8988T (cell line): ENCODE results near the gene KHNYN.
"Not testable (repeated sequence)": the region's sequence is repeated elsewhere in the genome, so short reads cannot be mapped to it uniquely, and the experiment has no call there.

ENCODE experiments used
- DNase-seq: peaks from one replicate; pipeline ENCODE4 v3.0.0; 2011

KHNYN gene

DNA sequence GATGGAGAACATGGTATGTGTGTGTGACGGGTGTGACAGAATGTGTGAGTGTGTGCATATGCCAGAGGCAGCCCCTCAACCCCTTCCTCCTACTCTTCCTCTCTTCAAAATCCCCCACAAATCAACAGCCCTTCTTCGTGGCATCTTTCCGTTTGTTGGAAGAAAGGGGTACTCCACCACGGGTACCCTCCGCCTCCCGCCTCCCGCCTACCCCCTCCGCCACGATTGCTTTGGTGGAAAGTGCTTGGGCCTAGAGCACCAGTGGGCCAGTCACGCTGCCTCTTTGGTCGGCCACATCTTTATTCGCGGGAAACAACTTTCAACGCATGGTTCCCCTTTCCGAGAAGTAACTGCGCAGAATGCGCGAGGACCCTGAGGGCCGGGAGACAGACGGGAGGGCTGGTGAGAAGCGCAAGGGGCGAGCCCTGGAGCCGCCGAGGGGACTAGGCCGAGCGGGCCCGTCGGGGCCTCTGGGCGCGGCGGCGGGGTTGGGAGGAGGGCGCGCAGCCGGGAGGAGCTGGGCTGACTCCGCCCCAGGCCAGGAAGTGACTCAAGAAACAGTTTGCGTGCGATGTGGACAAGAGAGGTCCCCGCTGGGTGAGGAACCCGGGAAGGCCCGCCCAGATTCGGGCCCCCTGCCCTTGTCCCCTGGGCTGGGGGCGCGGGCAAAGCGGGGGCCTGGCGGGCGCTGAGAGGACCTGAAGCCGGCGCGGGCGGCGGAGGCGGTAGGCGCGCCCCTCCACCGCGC lies at the start of gene KHNYN, which contains the start of gene CBLN3:
Gene KHNYN, plus strand, starts transcription at position 560 of the 748 bp plus-strand sequence. CDS start 777 bp downstream, outside the sequence.
Gene CBLN3, minus strand, starts transcription at position 274 of the 748 bp plus-strand sequence. CDS start 614 bp downstream, outside the sequence.
- DNase-seq: peak; percentile 93

DNA sequence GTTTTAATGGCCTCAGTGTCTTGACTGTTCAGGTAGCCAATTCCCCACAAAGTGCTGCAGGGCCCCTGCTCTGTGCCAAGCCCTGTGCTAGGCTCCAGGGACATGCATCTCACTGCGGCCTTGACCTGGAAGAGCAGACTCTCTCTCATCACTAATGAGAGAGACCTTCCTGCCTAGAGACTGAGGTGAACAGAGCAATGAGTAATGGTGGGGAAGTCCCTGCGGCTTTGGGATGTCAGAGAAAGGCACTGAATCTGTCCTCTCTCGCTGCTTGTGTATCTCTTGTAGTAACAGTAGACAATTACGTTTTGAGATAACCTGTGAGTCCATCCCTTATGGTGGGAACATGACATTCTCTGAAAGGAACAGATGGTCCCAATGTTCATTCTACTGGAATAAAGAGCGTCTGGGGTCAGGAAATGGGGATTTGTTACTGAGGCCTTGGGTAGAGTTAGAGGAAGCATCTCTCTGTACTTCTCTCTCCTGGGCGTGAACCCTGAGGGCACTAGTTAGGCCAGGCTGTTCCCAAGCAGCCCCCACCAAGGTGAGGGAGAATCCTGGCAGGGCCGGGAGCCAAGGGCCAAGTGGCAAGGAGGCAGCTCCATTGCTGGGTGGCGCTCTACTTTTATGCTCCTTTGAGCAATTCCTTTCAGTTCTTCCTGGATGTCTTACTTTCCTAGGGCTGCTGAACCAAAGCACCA lies 48.2 kb upstream of the KHNYN start:
- no peak for DNase-seq

DNA sequence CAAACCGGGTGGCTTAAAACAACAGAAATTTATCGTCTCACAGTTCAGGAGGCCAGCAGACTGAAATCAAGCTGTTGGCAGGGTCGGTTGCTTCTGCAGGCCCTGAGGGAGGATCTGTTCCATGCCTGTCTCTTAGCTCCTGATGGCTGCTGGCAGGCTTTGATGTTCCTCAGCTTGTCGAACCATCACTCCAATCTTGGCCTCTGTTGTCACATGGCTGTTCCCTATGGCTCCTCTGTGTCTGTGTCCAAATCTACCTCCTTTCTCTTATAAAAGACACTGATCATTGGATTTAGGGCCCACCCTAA lies 47.7 kb upstream of the KHNYN start:
- DNase-seq: no peak

GRCh38 chr14:24384169-24384568 lies 45.6 kb upstream of the KHNYN start:
- no peak for DNase-seq

DNA sequence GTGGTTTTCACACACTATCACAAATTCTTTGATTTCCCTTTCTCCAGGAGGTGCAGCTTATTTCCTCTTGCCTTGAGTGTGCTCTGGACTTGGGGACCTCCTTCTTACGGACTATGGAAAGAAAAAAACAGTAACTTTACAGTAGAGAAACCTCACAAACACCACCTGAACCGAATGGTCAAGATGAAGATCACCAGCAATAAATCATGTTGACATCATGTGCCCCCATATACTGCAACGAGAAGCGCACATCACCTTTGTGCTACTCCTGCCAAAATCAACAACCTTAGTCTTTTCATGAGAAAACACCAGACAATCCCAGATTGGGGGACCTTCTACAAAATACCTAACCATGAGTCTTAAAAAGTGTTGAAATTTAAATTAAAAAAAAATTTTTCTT lies 44.2 kb upstream of the KHNYN start:
- no peak for DNase-seq

DNA sequence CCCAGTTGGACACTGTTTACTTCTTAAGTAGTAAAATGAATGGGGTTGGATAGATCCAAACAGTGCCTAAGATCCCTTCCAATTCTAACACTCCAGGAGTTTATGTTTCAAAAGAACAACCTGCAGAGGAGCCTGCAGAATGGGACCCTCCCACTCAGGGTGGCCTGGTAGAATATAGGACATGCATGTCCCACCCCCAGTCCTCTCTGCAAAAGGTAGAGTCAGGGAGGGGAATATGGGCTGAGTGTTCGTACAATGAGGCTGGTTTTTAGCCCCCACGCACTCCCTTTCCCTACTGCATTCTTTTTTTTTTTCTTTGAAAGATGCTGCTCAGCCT lies 42.8 kb upstream of the KHNYN start:
- no peak for DNase-seq

DNA sequence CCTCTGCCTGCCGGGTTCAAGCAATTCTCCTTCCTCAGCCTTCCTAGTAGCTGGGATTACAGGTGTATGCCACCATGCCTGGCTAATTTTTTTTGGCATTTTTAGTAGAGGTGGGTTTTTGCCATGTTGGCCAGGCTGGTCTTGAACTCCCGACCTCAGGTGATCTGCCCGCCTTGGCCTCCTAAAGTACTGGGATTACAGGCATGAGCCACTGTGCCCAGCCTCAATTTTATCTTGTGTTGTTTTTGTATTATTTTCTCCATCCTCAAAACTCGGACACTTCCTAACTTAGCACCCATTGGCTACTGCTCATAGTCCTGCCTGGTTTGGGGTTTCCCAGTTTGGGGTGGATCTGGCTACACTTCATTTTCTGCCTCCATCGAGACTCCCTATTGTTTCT lies 42.2 kb upstream of the KHNYN start:
- not testable (repeated sequence) for DNase-seq

DNA sequence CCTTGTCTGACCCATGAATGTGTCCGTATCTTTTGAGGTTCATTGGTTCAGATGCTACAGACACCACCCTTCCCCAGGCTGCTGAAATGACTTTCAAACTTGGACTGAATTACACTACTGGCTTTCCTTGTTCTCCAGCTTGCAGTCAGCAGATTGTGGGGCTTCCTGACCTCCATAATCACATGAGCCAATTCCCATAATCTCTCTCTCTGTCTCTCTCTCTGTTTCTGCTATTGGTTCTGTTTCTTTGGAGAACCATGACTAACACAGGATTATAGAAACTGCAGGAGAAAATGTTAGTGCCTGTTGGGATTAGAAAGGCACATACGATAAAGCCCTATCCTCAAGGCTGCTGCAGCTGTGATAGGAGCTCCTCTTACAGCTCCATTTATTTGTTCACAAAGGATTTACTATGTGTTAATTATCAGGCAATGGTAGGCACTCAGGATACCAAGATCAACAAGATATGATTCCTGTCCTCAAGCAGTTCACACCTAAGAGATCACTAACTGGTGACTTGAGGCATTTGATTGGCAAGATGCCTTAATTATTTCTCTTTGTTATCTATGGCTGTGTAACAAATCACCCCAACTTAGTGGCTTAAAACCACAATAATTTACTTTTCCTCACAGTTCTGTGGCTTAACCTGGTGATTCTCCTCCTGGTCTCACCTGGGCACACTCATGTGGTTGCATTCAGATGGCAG lies 41.1 kb upstream of the KHNYN start:
- DNase-seq: no peak

- DNase-seq: no peak
Measured at GRCh38 chr14:24389226-24389848, 40.4 kb upstream of the KHNYN start.

GRCh38 chr14:24390701-24391468 lies 38.9 kb upstream of the KHNYN start:
- no peak for DNase-seq

DNA sequence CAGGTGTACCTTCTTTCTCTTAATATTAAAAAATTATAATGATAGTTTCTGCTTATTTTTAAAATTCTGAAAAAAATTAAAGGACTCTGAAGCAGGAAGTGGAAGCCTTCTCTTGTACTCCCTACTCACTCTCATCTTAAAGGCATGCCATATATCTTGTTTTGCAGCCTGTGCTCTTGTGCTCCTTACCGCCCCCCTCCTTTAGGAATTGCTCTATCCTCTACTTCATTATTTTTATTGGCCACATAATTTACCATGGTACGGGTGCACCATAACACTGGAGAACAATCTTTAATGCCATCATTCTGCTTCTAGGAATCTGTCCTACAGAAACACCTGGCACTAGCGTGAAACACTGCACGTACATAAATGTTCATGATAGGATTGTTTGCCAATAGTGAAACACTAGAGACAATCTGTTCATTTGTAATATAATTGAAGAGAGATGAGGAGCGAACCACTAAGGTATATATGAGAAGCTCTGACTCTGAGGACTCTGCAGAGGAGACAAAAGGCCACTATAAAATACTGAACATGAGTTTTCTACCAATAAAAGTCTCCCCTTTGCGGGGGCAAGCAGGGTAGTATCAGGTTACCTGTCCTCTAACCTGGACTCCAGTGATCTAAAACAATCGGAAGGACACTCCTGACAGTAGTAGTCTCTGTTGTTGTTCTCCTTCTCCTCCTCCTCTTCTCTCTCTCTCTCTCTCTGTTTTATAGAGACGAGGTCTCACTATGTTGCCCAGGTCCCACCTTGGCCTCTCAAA lies 37.2 kb upstream of the KHNYN start:
- DNase-seq: peak; percentile 42

DNA sequence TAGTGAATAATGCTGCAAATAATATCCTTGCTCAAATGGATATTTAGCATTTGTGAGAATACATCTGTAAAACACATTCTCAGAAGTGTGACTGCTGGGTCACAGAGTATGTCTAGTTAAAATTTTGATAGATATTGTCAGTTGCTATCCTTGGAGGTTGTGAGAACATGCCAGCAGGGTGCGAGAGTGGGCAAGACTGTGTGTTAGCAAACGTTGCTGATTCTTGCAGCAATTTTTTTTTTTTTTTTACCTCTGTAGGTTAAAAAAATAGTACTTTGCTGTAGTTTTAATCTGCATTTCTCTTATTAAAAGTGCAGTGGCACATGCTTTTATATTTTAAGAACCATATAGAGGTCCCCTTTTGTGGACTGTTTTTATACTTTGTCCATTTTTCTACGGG lies 35.5 kb upstream of the KHNYN start:
- DNase-seq: no peak

DNA sequence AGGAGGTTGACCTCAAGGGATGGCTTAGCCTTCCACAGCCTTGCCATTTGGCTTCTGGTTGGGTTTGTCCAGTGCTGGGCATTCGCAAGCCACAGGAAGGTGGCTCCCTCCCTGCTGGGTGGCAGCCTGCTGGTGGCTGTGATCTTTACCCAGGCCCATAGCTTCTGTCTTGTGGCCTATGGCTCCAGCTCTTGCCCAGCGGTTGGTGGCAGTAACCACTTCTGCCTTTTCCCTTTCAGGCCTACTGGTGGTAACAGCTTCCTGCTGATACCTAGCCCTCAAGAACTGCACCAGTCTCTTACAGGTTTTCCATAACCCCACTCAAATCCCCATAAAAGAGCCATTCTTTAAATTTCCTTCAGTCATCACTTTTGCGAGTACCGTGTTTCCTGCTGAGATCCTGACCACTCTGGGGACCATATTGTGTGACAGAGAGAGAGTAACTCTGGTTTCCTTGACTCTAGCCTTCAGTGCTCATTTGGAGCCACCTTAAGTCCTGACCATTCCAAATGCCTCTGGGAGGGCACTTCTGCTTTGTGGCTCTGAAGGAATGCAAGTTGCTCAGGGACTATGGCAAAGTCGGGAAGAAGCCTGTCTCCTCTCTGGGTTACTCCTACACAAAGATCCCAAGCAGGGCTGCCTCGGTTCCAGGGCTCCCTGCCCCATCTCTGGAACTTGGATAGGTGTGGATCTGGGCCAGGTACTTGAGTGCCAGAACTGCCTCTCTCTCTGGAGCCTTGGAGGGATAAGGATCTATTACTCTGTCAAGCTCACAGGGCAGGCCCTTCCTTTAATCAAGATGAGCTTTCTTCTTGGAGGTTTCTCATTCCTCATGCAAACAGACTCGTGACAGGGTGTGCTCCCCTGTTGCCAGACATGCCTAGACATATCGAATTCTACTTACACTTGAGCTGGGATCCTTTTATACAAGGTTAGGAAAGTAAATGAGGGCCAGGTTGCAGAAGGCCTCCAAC lies 33.9 kb upstream of the KHNYN start:
- no peak for DNase-seq

GRCh38 chr14:24397639-24398292 lies 32.0 kb upstream of the KHNYN start:
- DNase-seq: no peak

- DNase-seq: no peak
Measured at GRCh38 chr14:24398293-24398652, 31.5 kb upstream of the KHNYN start.

DNA sequence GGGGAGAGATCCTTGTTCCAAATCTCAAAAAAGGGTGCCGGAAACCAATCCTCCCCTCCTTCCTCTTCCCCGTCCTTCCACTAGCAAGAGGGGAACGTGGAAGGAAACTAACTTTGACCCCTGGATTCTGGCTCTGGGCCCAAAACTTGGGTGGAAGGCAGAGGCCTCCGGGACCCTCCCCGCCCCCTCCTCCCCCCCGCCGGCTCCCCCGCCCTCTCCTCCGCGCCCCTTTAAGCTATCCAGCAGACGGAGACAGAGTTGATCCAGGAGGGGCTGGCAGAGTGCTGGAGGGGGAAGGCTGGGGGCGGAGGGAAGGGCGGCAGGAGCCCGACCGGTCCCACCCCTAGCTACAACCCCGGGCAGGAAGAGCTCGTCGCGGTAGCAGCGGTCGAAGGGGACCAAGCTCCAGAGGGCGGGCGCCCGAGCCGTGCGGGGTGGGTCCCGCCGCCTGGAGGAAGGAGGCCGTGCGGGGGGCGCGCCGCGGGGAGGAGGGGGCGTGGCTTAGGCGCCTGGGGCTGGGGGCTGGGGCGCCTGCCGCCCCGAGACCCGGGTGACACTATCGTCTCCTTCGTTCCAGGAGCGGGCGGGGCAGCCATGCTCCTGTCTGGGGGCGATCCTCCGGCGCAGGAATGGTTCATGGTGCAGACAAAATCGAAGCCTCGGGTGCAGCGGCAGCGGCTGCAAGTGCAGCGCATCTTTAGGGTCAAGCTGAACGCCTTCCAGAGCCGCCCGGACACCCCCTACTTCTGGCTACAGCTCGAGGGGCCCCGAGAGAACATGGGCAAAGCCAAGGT lies 30.9 kb upstream of the KHNYN start, which contains the start of gene NYNRIN:
Gene NYNRIN, plus strand, starts transcription at position 351 of the 794 bp plus-strand sequence. Its CDS starts 244 bp downstream, at position 595.
- DNase-seq: peak; percentile 27

- no peak for DNase-seq
Measured at GRCh38 chr14:24399447-24399822, 30.3 kb upstream of the KHNYN start.

GRCh38 chr14:24399999-24400718 lies 29.6 kb upstream of the KHNYN start:
- DNase-seq: no peak
